Rectal smooth muscle tissue (tissue), 1 donor: ENCODE measurements around the gene TNIK.
"Not testable (repeated sequence)": the region's sequence is repeated elsewhere in the genome, so short reads cannot be mapped to it uniquely, and the experiment has no call there.

Source experiments
- H3K27ac ChIP-seq: one replicate; pipeline ENCODE4 v1.7.0; 2013; ENCODE audit warnings: low read depth, low read length, inconsistent platforms
- H3K27me3 ChIP-seq: one replicate; pipeline ENCODE4 v1.7.0; 2013; ENCODE audit warnings: low read length; ENCODE audit not compliant: control insufficient read depth, insufficient read depth
- H3K36me3 ChIP-seq: one replicate; pipeline ENCODE4 v1.7.0; 2013; ENCODE audit warnings: low read length; ENCODE audit not compliant: control insufficient read depth, insufficient read depth
- H3K4me1 ChIP-seq: one replicate; pipeline ENCODE4 v1.7.0; 2013; ENCODE audit warnings: low read length; ENCODE audit not compliant: control insufficient read depth, insufficient read depth
- H3K4me3 ChIP-seq: one replicate; pipeline ENCODE4 v1.7.0; 2013; ENCODE audit warnings: low read length
- H3K9ac ChIP-seq: one replicate; pipeline ENCODE4 v1.7.0; 2013; ENCODE audit warnings: low read length

The TNIK gene

GRCh38 chr3:171125010-171125409 is 335.2 kb downstream of the TNIK start:
- Histone ChIP-seq H3K36me3 (peaks cover 7% of the 10 kb centered on the region), H3K4me3 (no peak overlapping the region), H3K9ac (no peak overlapping the region), H3K27ac (no peak overlapping the region), H3K4me1 (no peaks in the 10 kb centered on the region), H3K27me3 (no peaks in the 10 kb centered on the region)

GRCh38 chr3:171123915-171124314 is 336.3 kb downstream of the TNIK start:
- H3K27ac ChIP-seq, result no peak overlapping the region
- no peak overlapping the region for H3K9ac ChIP-seq
- no peaks in the 10 kb centered on the region for H3K27me3 ChIP-seq
- H3K4me3 ChIP-seq, result no peak overlapping the region
- H3K4me1 ChIP-seq, result no peaks in the 10 kb centered on the region
- peaks cover 7% of the 10 kb centered on the region for H3K36me3 ChIP-seq

GRCh38 chr3:171122861-171123260 is 337.3 kb downstream of the TNIK start:
- no peaks in the 10 kb centered on the region for H3K4me1 ChIP-seq
- peaks cover 7% of the 10 kb centered on the region for H3K36me3 ChIP-seq
- no peaks in the 10 kb centered on the region for H3K27me3 ChIP-seq
- H3K9ac ChIP-seq, result no peak overlapping the region
- no peak overlapping the region for H3K27ac ChIP-seq
- no peak overlapping the region for H3K4me3 ChIP-seq

- H3K27ac ChIP-seq, result no peak overlapping the region
- no peaks in the 10 kb centered on the region for H3K27me3 ChIP-seq
- H3K9ac ChIP-seq, result no peak overlapping the region
- no peak overlapping the region for H3K4me3 ChIP-seq
- H3K4me1 ChIP-seq, result no peaks in the 10 kb centered on the region
- H3K36me3 ChIP-seq, result peaks cover 7% of the 10 kb centered on the region
Observed at GRCh38 chr3:171122240-171122639, 338.0 kb downstream of the TNIK start.

- Histone ChIP-seq H3K36me3 (peaks cover 7% of the 10 kb centered on the region), H3K27ac (no peak overlapping the region)
Observed at GRCh38 chr3:171121801-171122200, 338.4 kb downstream of the TNIK start.

GRCh38 chr3:171119402-171119801 is 340.8 kb downstream of the TNIK start:
- H3K36me3 ChIP-seq, H3K27me3 ChIP-seq: not testable (repeated sequence)

More at GRCh38 chr3:171121801-171122200, 338.4 kb downstream of the TNIK start:
- Histone ChIP-seq H3K4me1 (no peaks in the 10 kb centered on the region), H3K27me3 (no peaks in the 10 kb centered on the region), H3K9ac (no peak overlapping the region), H3K4me3 (no peak overlapping the region)

GRCh38 chr3:171118993-171119392 is 341.2 kb downstream of the TNIK start:
- H3K27me3 ChIP-seq, H3K27ac ChIP-seq, H3K9ac ChIP-seq, H3K4me1 ChIP-seq, H3K4me3 ChIP-seq, H3K36me3 ChIP-seq: not testable (repeated sequence)

More at GRCh38 chr3:171119402-171119801, 340.8 kb downstream of the TNIK start:
- H3K4me3 ChIP-seq, H3K4me1 ChIP-seq, H3K27ac ChIP-seq, H3K9ac ChIP-seq: not testable (repeated sequence)

GRCh38 chr3:171116824-171117395 is 343.3 kb downstream of the TNIK start:
- Histone ChIP-seq H3K27ac (no peak overlapping the region), H3K9ac (no peak overlapping the region), H3K4me3 (no peak overlapping the region), H3K4me1 (no peaks in the 10 kb centered on the region), H3K27me3 (no peaks in the 10 kb centered on the region), H3K36me3 (peaks cover 5% of the 10 kb centered on the region)

- H3K4me1 ChIP-seq, result no peaks in the 10 kb centered on the region
- H3K27me3 ChIP-seq, result no peaks in the 10 kb centered on the region
- no peak overlapping the region for H3K4me3 ChIP-seq
- H3K9ac ChIP-seq, result no peak overlapping the region
- H3K36me3 ChIP-seq, result peaks cover 5% of the 10 kb centered on the region
- no peak overlapping the region for H3K27ac ChIP-seq
Observed at GRCh38 chr3:171116365-171116764, 343.8 kb downstream of the TNIK start.

GRCh38 chr3:171115667-171116066 is 344.5 kb downstream of the TNIK start:
- Histone ChIP-seq H3K4me1 (no peaks in the 10 kb centered on the region), H3K27ac (no peak overlapping the region), H3K27me3 (no peaks in the 10 kb centered on the region), H3K9ac (no peak overlapping the region), H3K36me3 (peaks cover 3% of the 10 kb centered on the region), H3K4me3 (no peak overlapping the region)

- Histone ChIP-seq H3K9ac (no peak overlapping the region), H3K4me3 (no peak overlapping the region), H3K36me3 (peaks cover 3% of the 10 kb centered on the region), H3K4me1 (no peaks in the 10 kb centered on the region), H3K27me3 (no peaks in the 10 kb centered on the region), H3K27ac (no peak overlapping the region)
Observed at GRCh38 chr3:171113716-171114115, 346.5 kb downstream of the TNIK start.

- Histone ChIP-seq H3K4me3 (no peak overlapping the region), H3K4me1 (no peaks in the 10 kb centered on the region), H3K36me3 (peaks cover 3% of the 10 kb centered on the region), H3K27me3 (no peaks in the 10 kb centered on the region), H3K27ac (no peak overlapping the region), H3K9ac (no peak overlapping the region)
Observed at GRCh38 chr3:171110715-171111114, 349.5 kb downstream of the TNIK start.

- Histone ChIP-seq H3K27ac (no peak overlapping the region), H3K36me3 (peaks cover 2% of the 10 kb centered on the region)
Observed at GRCh38 chr3:171108066-171108465, 352.1 kb downstream of the TNIK start.

More at GRCh38 chr3:171108066-171108465, 352.1 kb downstream of the TNIK start:
- Histone ChIP-seq H3K27me3 (no peaks in the 10 kb centered on the region), H3K9ac (no peak overlapping the region), H3K4me3 (no peak overlapping the region), H3K4me1 (no peaks in the 10 kb centered on the region)
